Erythroblast (primary cell): ENCODE results near the gene CDK2.
"Not testable (repeated sequence)": the region's sequence is repeated elsewhere in the genome, so short reads cannot be mapped to it uniquely, and the experiment has no call there.

Source experiments
- DNase-seq, 2 experiments: peaks; one replicate each; lab custom pipeline; 2025; lab: John Stamatoyannopoulos, UW
- GATA1 ChIP-seq: IDR thresholded peaks from 2 replicates; pipeline ENCODE4 v1.6.1; 2011; ENCODE audit warnings: low read depth, mild to moderate bottlenecking, control low read depth, low read length, moderate library complexity
- POLR2A ChIP-seq: IDR thresholded peaks from 2 replicates; pipeline ENCODE4 v1.6.1; 2011; ENCODE audit warnings: mild to moderate bottlenecking, low read length

The CDK2 gene

GRCh38 chr12:55979069-55979468, 12.4 kb downstream of the CDK2 start:
- TF ChIP-seq GATA1 (no peak), POLR2A (no peak)
- no peak for DNase-seq

- DNase-seq, result not testable (repeated sequence)
Measured at GRCh38 chr12:55981882-55982281, 15.3 kb downstream of the CDK2 start.

- DNase-seq, result no peak
- TF ChIP-seq GATA1 (no peak), POLR2A (no peak)
Measured at GRCh38 chr12:55982319-55982936, 15.8 kb downstream of the CDK2 start.

GRCh38 chr12:55983232-55983842, 16.7 kb downstream of the CDK2 start:
- TF ChIP-seq POLR2A (no peak), GATA1 (no peak)
- no peak for DNase-seq

- no peak for DNase-seq
- TF ChIP-seq GATA1, result no peak
- no peak for TF ChIP-seq POLR2A
Measured at GRCh38 chr12:55984861-55985260, 18.2 kb downstream of the CDK2 start.

- TF ChIP-seq GATA1 (no peak), POLR2A (no peak)
- DNase-seq, result no peak
Measured at GRCh38 chr12:55985341-55985740, 18.7 kb downstream of the CDK2 start.

- not testable (repeated sequence) for DNase-seq
Measured at GRCh38 chr12:55985976-55986375, 19.3 kb downstream of the CDK2 start.

GRCh38 chr12:55991110-55991509, 24.5 kb downstream of the CDK2 start:
- TF ChIP-seq GATA1, result no peak
- TF ChIP-seq POLR2A, result no peak
- no peak for DNase-seq

- no peak for TF ChIP-seq POLR2A
- no peak for TF ChIP-seq GATA1
- DNase-seq, result no peak
Measured at GRCh38 chr12:55993230-55993853, 26.7 kb downstream of the CDK2 start.

GRCh38 chr12:55995366-55995765, 28.7 kb downstream of the CDK2 start:
- TF ChIP-seq POLR2A (no peak), GATA1 (no peak)
- no peak for DNase-seq

GRCh38 chr12:55996201-55996714, 29.6 kb downstream of the CDK2 start:
- peak; percentile 80 to 89 for DNase-seq
- no peak for TF ChIP-seq POLR2A
- no peak for TF ChIP-seq GATA1

GRCh38 chr12:55996715-55997534, 30.3 kb downstream of the CDK2 start, which contains the start of gene SUOX:
Gene SUOX (plus strand): TSS chr12:55997276. CDS start chr12:56002222, 4,946 bp downstream.
- TF ChIP-seq POLR2A (peak; percentile 69), GATA1 (no peak)
- peak; percentile 92 to 95 for DNase-seq

- no peak for DNase-seq
- TF ChIP-seq POLR2A (no peak), GATA1 (no peak)
Measured at GRCh38 chr12:55997535-55997859, 30.9 kb downstream of the CDK2 start.

GRCh38 chr12:55999522-55999921, 32.9 kb downstream of the CDK2 start:
- not testable (repeated sequence) for DNase-seq
- peak; percentile 28 for TF ChIP-seq POLR2A

- not testable (repeated sequence) for DNase-seq
Measured at GRCh38 chr12:55999999-56000540, 33.4 kb downstream of the CDK2 start.
